NCI-H510A treated with DMSO at 0.1 percent for 48 hours (cell line): Measurements from ENCODE around the gene PIK3R6.
"Not testable (repeated sequence)": the region's sequence is repeated elsewhere in the genome, so short reads cannot be mapped to it uniquely, and the experiment has no call there.

Experiments used
- DNase-seq: peaks from one replicate; lab custom pipeline; 2025; lab: John Stamatoyannopoulos, UW

PIK3R6 gene

GRCh38 chr17:8893621-8894201 lies 26.2 kb upstream of the PIK3R6 start:
- DNase-seq, result no peak

GRCh38 chr17:8893059-8893458 lies 25.6 kb upstream of the PIK3R6 start:
- DNase-seq, result no peak

- no peak for DNase-seq
Measured at GRCh38 chr17:8892338-8892690, 24.8 kb upstream of the PIK3R6 start.

DNA sequence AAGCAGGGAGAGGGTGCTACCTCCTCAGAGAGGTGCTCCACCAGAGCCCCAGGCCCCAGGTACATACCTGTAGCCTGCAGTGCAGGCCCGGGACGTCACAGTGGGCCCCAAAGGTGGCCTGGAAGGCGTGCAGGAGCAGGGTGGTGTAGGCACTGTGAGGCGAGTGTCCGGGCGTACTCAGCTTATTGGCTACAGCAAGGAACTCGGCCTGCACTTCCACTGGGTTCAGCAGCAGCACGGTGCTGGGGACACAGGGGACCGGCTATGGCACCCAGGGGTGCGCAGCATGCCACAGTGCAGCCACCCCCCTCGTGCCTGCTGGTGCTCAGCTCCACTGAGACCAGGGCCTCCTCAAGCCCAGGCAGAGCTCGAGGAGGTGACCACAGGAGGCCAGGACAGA lies 23.2 kb upstream of the PIK3R6 start:
- DNase-seq, result no peak

- no peak for DNase-seq
Measured at GRCh38 chr17:8889458-8890210, 22.2 kb upstream of the PIK3R6 start.

GRCh38 chr17:8888704-8889302 lies 21.3 kb upstream of the PIK3R6 start:
- no peak for DNase-seq

DNA sequence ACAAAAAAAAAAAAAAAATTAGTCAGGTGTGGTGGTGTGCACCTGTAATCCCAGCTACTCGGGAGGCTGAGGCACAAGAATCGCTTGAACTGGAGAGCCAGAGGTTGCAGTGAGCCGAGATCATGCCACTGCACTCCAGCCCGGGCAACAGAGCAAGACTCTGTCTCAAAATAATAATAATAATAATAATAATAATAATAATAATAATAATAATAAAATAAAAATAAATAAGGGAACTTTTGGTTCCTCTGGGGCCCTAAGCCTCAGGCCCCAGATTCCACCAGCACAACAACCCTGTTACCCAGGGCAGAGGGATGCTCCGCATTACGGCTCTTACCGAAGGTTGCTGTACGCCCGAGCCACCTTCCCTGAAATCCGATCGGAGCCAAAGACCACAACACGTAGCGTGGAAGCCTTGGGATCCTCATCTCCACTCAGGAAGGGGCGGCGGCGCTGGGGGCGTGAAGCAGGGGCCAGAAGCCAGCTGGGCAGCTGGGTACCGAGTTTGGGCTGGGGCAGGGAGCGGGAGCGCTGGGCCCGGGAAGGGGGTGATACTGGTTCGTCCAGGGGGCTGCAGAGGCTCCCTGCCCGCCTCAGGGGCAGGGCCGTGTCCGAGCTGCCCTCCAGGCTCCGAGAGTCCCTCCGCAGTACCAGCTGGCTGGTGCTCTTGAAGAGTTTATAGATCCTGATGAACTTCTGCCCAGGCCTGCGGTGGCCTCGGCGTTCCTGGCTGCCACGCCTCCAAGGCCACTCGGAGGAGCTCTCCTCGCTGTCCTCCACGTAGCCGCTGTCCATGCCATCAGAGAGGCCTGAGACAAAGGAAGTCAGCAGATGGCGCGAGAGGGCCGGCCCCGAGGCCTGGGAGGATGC lies 20.6 kb upstream of the PIK3R6 start:
- no peak for DNase-seq

DNA sequence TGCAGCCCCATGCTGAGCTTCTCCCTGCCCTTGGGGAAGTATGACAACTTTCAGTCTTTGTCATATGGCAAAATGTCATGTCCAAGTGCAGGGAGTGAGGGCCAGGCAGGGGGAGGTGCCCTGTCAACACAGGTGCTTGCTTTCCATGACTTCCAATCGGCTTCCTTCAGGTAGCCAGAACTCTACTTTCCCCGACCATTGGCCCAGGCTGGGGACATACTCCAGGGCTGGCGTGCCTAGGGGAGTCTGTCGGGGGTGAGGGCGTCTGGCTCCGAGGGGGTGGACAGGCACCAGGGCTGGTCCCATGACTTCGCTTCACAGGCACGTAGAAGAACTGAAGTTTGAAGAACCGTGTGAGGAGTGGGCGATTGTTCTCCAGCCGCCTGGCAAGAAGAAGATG lies 19.8 kb upstream of the PIK3R6 start:
- no peak for DNase-seq

GRCh38 chr17:8885967-8886684 lies 18.7 kb upstream of the PIK3R6 start:
- DNase-seq, result no peak

GRCh38 chr17:8885163-8885966 lies 17.9 kb upstream of the PIK3R6 start:
- not testable (repeated sequence) for DNase-seq

GRCh38 chr17:8884336-8884990 lies 17.0 kb upstream of the PIK3R6 start:
- no peak for DNase-seq

DNA sequence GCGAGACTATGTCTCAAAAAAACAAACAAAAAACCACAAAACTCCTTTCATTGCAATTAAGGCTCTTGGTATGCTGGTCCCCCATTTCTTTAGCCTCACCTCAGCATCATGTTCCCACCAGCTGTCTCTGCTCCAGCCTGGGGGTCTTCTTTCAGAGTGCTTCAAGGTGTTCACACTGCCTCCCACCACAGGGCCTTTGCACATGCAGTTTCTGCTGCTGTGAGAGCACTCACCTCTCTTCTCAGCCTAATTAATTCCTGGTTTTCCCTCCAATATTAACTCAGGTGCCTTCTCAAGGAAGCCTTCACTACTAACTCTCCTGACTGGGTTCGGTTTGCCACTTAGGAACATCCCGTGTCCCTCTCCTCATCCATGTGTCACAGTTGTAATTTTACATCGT lies 15.9 kb upstream of the PIK3R6 start:
- DNase-seq, result no peak

DNA sequence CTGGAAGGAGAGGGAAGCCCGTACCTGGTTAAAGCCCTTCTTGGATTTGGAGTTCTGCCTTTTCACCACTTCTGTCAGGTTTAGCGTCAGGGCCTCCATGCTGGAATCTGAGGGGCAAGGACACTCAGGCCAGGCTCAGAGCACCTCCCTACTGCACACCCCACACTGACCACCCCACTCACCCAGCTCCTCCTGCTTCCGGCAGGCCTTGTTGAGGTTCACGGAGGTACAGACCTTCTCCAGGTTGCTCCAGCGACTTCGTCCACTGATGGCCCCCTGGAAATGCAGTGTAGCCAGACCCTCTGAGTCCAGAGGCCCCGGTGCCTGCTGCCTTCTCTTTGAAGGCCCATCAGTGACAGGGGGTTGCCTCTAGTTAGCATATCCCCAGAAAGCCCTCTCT lies 14.1 kb upstream of the PIK3R6 start:
- no peak for DNase-seq

GRCh38 chr17:8880466-8880865 lies 13.0 kb upstream of the PIK3R6 start:
- no peak for DNase-seq

GRCh38 chr17:8879410-8879809 lies 11.9 kb upstream of the PIK3R6 start:
- DNase-seq, result no peak

DNA sequence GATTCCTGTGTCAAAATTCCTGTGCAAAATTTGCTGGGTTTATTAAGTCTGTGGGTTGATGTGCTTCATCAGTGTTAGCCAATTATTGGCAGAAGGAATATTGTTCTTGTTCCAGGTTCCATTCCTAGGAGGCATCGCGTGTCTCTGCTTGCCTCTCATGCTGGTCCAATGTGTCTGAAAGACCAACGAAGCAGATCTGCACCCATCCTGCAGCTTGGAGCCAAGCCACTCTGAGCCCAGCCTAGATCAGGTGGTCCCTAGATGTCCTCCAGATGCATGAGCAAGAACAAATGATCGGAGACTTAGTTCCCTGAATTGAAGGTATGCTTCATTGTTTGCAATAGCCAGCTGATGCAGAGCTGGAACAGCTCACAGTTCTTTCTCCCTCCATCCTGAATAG lies 10.5 kb upstream of the PIK3R6 start:
- DNase-seq, result no peak

DNA sequence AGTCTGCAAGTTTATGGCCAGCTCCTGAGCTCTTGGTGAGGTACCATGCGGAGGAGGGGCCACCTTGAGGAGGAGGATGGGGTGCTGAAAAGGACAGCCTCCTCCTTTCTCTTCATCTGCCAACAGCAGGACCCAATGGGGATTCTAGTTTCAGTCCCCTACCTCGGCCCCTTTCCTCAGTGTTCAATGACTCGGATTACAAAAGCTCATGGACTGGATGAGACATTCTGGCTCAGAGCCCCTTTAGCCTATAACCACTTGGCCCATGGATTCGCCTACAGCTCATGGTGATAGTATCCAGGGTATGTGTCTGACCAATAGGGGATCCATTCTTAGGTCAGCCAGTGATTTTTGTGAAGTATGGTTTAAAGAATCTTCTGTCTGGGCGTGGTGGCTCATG lies 8.5 kb upstream of the PIK3R6 start:
- no peak for DNase-seq

DNA sequence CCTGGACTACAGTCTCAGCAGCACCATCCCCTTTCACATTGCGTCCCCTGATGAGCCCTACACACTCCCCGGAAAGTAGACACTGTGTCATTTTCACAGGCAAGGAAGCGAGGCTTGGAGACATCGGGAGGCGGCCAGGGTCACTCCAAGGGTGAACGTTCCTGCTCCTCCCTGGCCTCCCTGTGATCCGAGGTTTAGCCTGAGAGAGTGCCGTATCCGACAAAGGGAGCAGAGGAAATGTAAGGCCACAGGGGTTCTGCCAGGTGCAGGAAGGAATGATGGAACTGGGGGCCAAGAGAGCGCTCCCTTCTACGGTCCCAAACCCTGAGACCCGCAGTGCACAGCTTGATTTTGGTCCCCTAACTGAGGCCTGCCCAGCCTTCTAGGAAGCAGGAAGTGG lies 8.0 kb upstream of the PIK3R6 start:
- no peak for DNase-seq

DNA sequence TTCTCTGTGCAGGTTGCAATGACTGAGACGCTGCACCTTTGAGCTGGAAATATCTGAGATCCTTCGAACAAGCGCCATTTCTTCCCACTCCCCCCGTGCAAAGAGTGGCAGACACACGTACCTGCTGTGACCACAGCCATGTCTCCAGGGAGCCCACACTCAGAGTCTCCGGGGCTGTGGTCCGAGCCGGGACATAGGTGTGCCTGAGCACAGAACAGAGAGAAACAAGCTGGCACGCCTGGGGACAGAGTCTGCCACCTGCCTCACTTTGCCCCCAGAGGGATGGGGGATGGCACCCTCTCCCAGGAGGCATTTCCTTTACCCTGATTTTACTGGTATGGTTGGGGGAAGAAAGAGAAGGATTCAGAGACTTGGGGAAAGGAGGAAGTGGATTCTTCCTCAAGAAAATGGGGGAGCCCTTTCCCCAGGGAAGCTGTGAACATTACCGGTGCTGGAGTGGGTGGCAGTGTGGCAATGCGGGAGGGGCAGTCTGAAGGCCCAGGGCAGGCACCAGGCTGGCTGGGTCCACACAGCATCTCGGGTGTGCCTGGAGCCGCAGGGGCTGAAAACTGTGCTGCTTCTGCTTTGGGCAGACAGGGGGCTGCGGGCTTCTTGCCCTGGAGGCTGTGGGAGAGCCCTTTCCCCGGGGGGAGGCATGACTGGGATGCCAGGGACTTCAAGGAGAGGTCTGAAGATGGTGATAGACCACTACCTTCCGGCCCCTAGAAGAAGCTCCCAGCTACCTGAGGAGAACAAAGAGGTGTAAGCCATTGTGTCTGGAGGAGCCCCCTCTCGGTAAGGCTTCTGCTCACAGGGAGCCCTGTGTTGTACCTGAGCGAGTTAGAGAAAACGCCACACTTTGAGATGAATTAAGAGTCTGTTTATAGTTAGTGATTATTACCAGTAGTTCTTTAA lies 6.6 kb upstream of the PIK3R6 start:
- no peak for DNase-seq
